ENCODE data around the gene BCL2L13. TPM values are rescaled to one million over a fixed set of nuclear protein-coding genes. Genes with fewer than 3 reads are reported as not detected.

The BCL2L13 gene
- total RNA-seq, 1 donor from 2014 or later = 60.1 TPM

- DNase-seq (ENCODE audit: extremely low spot score, unreplicated experiment) = no peak
- H3K27me3 Mint-ChIP-seq (ENCODE audit: unreplicated experiment) = no peaks in the 10 kb centered on the region
These were observed 131.9 kb downstream of the BCL2L13 start for GRCh38 chr22:17770180-17771077.

GRCh38 chr22:17772249-17772957 lies 133.8 kb downstream of the BCL2L13 start:
- Mint-ChIP-seq H3K4me1 (ENCODE audit: unreplicated experiment) (peaks cover 16% of the 10 kb centered on the region), H3K27me3 (ENCODE audit: unreplicated experiment) (no peaks in the 10 kb centered on the region), H3K36me3 (ENCODE audit: unreplicated experiment) (no peaks in the 10 kb centered on the region), H3K9me3 (ENCODE audit: unreplicated experiment) (no peaks in the 10 kb centered on the region), H3K27ac (ENCODE audit: unreplicated experiment) (no peak overlapping the region), H3K4me3 (ENCODE audit: unreplicated experiment) (peak overlapping the region; percentile 14)
- TF ChIP-seq CTCF (IDR thresholded peaks at IDR 0.05) = no peak
- no peak for DNase-seq (ENCODE audit: extremely low spot score, unreplicated experiment)

More at GRCh38 chr22:17770180-17771077, 131.9 kb downstream of the BCL2L13 start:
- Mint-ChIP-seq H3K27ac (ENCODE audit: unreplicated experiment) (no peak overlapping the region), H3K4me1 (ENCODE audit: unreplicated experiment) (peaks cover 16% of the 10 kb centered on the region), H3K4me3 (ENCODE audit: unreplicated experiment) (no peak overlapping the region), H3K36me3 (ENCODE audit: unreplicated experiment) (no peaks in the 10 kb centered on the region), H3K9me3 (ENCODE audit: unreplicated experiment) (no peaks in the 10 kb centered on the region)
- no peak for TF ChIP-seq CTCF (IDR thresholded peaks at IDR 0.05)

- Mint-ChIP-seq H3K4me3 (ENCODE audit: unreplicated experiment) (peak overlapping the region; percentile 66), H3K27ac (ENCODE audit: unreplicated experiment) (no peak overlapping the region), H3K36me3 (ENCODE audit: unreplicated experiment) (no peaks in the 10 kb centered on the region), H3K4me1 (ENCODE audit: unreplicated experiment) (peaks cover 16% of the 10 kb centered on the region), H3K9me3 (ENCODE audit: unreplicated experiment) (no peaks in the 10 kb centered on the region), H3K27me3 (ENCODE audit: unreplicated experiment) (no peaks in the 10 kb centered on the region)
- no peak for TF ChIP-seq CTCF (IDR thresholded peaks at IDR 0.05)
- DNase-seq (ENCODE audit: extremely low spot score, unreplicated experiment) = no peak
These were observed 134.5 kb downstream of the BCL2L13 start for GRCh38 chr22:17772958-17773605.

GRCh38 chr22:17773606-17774205 lies 135.1 kb downstream of the BCL2L13 start:
- Mint-ChIP-seq H3K27me3 (ENCODE audit: unreplicated experiment) (no peaks in the 10 kb centered on the region), H3K27ac (ENCODE audit: unreplicated experiment) (no peak overlapping the region), H3K4me1 (ENCODE audit: unreplicated experiment) (peaks cover 16% of the 10 kb centered on the region), H3K4me3 (ENCODE audit: unreplicated experiment) (peak overlapping the region; percentile 66), H3K36me3 (ENCODE audit: unreplicated experiment) (no peaks in the 10 kb centered on the region), H3K9me3 (ENCODE audit: unreplicated experiment) (no peaks in the 10 kb centered on the region)
- no peak for TF ChIP-seq CTCF (IDR thresholded peaks at IDR 0.05)
- DNase-seq (ENCODE audit: extremely low spot score, unreplicated experiment) = no peak

Measured in osteocyte (in vitro differentiated cells).